Progenitor cell of endocrine pancreas (in vitro differentiated cells): ENCODE data around the gene TOMM20. TPM values are rescaled to one million over a fixed set of nuclear protein-coding genes. Genes with fewer than 3 reads are reported as not detected.

Experiments used
- DNase-seq: peaks from one replicate; pipeline ENCODE4 v3.0.0; 2021; ENCODE audit warnings: low spot score; ENCODE audit not compliant: unreplicated experiment
- H3K27ac Mint-ChIP-seq: 2 replicates; pipeline ENCODE4 v1.8.0; 2021; ENCODE audit warnings: mild to moderate bottlenecking, moderate library complexity, mixed read lengths
- H3K27me3 Mint-ChIP-seq: 2 replicates; pipeline ENCODE4 v1.8.0; 2021; ENCODE audit warnings: mixed read lengths
- H3K36me3 Mint-ChIP-seq: 2 replicates; pipeline ENCODE4 v1.8.0; 2022; ENCODE audit warnings: mixed read lengths; ENCODE audit not compliant: insufficient read depth
- H3K4me1 Mint-ChIP-seq: 2 replicates; pipeline ENCODE4 v1.8.0; 2021; ENCODE audit warnings: low read depth, mixed read lengths
- H3K4me3 Mint-ChIP-seq: 2 replicates; pipeline ENCODE4 v1.8.0; 2021; ENCODE audit warnings: low read depth, mild to moderate bottlenecking, moderate library complexity, mixed read lengths
- H3K9me3 Mint-ChIP-seq: 2 replicates; pipeline ENCODE4 v1.8.0; 2021; ENCODE audit warnings: low read depth, mixed read lengths
- total RNA-seq: library from RNA; stranded (reverse); gene quantifications from 2 replicates; pipeline ENCODE4 v1.2.1, GENCODE V29; 2021
- TF ChIP-seq, protein P1 (sequence below): fragments of 200-600 bp; sonication (generic); IDR thresholded peaks from one replicate; pipeline ENCODE4 v1.5.0; 2021; ENCODE audit warnings: antibody characterized with exemption, mild to moderate bottlenecking; ENCODE audit not compliant: unreplicated experiment

The TOMM20 gene
- total RNA-seq, 1 donor from 2014 or later, result 110 TPM

DNA sequence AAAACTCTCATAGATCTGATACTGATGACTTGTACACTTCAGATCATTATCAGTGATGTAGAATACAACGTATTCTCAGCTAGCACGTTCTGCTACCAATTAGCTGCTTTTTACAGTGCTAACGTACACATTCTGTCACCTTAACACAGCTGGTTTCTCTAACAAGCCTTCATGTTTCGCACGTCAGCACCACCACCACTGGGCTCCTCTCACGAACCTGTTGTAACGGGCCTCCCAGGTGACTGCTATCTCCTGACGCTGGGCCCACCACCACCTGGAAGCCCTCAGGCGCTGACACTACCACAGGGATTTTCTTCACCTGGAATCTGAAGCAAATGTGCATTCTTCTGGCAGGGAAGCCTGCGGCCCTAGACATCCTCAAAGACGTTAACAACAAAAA is 19.8 kb downstream of the TOMM20 start:
- H3K27me3 Mint-ChIP-seq, result peaks cover 2% of the 10 kb centered on the region
- H3K4me3 Mint-ChIP-seq, result no peak overlapping the region
- H3K9me3 Mint-ChIP-seq, result no peaks in the 10 kb centered on the region
- TF ChIP-seq, protein P1, sequence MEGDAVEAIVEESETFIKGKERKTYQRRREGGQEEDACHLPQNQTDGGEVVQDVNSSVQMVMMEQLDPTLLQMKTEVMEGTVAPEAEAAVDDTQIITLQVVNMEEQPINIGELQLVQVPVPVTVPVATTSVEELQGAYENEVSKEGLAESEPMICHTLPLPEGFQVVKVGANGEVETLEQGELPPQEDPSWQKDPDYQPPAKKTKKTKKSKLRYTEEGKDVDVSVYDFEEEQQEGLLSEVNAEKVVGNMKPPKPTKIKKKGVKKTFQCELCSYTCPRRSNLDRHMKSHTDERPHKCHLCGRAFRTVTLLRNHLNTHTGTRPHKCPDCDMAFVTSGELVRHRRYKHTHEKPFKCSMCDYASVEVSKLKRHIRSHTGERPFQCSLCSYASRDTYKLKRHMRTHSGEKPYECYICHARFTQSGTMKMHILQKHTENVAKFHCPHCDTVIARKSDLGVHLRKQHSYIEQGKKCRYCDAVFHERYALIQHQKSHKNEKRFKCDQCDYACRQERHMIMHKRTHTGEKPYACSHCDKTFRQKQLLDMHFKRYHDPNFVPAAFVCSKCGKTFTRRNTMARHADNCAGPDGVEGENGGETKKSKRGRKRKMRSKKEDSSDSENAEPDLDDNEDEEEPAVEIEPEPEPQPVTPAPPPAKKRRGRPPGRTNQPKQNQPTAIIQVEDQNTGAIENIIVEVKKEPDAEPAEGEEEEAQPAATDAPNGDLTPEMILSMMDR, result no peak
- H3K27ac Mint-ChIP-seq, result peak overlapping the region; percentile 43
- peaks cover 11% of the 10 kb centered on the region for H3K4me1 Mint-ChIP-seq
- peaks cover 23% of the 10 kb centered on the region for H3K36me3 Mint-ChIP-seq
- DNase-seq, result no peak

DNA sequence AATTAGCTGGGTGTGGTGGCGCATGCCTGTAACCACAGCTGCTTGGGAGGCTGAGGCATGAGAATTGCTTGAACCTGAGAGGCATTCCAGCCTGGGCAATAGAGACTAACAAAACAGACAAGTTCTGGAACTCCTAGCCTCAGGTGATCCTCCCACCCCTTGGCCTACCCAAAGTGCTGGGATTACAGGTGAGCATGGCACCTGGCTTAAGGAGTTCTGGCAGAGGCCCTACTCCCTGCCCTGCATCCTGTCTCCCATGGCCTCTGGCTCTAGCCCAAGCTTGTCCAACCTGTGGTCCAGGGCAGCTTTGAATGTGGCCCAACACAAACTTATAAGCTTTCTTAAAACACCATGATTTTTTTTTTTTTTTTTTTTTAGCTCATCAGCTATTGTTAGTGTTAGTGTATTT is 20.4 kb downstream of the TOMM20 start:
- H3K4me1 Mint-ChIP-seq, result peaks cover 12% of the 10 kb centered on the region
- DNase-seq, result no peak
- no peak overlapping the region for H3K4me3 Mint-ChIP-seq
- peaks cover 20% of the 10 kb centered on the region for H3K36me3 Mint-ChIP-seq
- TF ChIP-seq, protein P1, result no peak
- peaks cover 4% of the 10 kb centered on the region for H3K27me3 Mint-ChIP-seq
- no peak overlapping the region for H3K27ac Mint-ChIP-seq
- H3K9me3 Mint-ChIP-seq, result no peaks in the 10 kb centered on the region

DNA sequence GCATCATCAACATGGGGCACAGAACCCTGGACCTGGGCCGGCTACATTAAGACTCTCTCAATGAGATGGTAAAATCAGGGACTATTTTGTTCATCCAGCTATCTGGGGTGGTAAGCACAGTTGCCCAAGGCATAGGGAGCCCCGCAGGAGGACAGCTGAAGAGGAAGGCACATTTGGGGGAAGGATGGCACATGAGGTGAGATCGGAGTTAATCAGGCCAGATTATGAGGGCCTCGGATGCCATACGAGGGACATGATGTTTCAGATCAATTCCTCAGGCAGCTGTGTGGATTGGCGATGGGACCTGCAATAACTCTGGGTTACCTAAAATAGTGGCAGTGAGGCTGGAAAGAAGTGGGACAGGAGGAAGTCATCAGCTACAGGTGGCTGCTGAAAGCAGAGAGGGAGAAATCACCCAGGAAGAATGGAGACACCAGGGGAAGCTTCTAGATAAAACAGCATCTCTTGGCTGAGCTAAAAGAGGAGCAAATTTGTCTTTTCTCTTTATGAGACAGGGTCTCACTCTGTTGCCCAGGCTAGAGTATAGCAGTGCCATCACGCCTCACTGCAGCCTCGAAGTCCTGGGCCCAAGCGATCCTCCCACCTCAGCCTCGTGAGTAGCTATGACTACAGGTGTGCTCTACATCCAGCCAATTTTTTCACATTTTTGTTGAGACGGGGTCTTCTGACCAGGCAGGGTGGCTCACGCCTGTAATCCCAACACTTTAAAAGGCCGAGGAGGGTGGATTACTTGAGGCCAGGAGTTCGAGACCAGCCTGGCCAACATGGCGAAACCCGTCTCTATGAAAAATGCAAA is 21.1 kb downstream of the TOMM20 start:
- peaks cover 4% of the 10 kb centered on the region for H3K27me3 Mint-ChIP-seq
- no peaks in the 10 kb centered on the region for H3K9me3 Mint-ChIP-seq
- DNase-seq, result no peak
- H3K36me3 Mint-ChIP-seq, result peaks cover 17% of the 10 kb centered on the region
- H3K27ac Mint-ChIP-seq, result peak overlapping the region; percentile 0
- H3K4me3 Mint-ChIP-seq, result no peak overlapping the region
- TF ChIP-seq, protein P1, result no peak
- peaks cover 12% of the 10 kb centered on the region for H3K4me1 Mint-ChIP-seq

DNA sequence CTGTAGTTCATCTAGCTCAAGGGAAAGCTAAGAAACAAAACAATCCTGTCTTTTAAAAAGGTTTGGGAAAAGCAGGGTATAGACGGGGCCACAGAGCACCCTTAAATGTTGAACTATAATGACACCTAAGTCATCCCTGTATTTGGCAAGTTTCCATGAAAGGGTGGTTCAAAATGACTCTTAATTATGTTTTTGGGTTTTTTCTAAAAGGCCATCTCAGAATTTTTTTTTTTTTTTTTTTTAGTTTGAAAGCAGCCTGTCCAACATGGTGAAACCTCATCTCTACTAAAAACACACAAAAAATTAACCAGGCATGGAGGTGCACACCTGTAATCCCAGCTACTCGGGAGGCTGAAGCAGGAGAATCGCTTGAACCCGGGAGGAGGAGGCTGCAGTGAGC is 22.2 kb downstream of the TOMM20 start:
- Mint-ChIP-seq H3K27ac (peak overlapping the region; percentile 29), H3K9me3 (no peaks in the 10 kb centered on the region)

DNA sequence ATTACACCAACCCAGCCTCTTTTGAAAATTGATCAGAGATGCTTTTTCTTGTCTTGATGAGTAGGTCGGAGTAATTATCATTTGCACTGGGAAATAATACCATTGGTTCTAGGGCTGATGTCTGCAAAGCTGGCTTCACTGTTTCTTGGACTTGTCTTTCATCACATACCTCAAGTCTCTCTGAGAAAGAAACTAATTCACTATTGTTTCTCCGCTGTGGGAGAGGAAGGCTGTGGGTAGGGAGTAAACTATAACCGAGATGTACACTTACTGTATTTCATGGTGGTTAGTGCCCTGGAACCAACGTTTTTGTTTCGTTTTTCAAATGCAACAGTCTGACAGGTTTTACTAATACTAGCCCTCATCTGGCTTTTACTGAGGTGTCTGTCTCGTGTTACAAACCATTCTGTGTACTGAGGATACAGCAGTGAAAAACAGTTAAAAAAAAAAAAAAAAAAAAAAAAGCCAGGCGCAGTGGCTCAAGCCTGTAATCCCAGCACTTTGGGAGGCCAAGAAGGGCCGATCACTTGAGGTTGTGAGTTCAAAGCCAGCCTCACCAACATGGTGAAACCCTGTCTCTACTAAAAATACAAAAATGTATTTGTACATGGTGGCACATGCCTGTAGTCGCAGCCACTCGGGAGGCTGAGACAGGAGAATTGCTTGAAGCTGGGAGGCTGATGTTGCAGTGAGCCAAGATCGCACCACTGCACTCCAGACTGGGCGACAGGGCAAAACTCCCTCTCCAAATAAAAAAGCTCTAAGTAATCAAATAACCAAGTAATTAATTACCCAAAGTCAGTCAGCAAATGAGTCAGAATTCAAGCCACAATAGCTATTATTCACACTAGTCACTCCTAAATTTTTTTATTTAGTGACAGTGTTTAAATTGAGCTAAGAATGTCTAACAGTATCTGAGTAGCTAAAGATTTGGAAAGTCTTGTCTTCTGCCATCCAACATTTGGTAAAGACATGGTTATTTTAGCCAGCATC is 23.3 kb downstream of the TOMM20 start:
- Mint-ChIP-seq H3K36me3 (peaks cover 12% of the 10 kb centered on the region), H3K9me3 (no peaks in the 10 kb centered on the region), H3K4me3 (no peak overlapping the region), H3K4me1 (peaks cover 12% of the 10 kb centered on the region), H3K27ac (peak overlapping the region; percentile 34), H3K27me3 (peaks cover 4% of the 10 kb centered on the region)
- TF ChIP-seq, protein P1, result no peak
- DNase-seq, result no peak

More for the DNA sequence above, 22.2 kb downstream of the TOMM20 start:
- H3K4me3 Mint-ChIP-seq, result no peak overlapping the region
- TF ChIP-seq, protein P1, result no peak
- peaks cover 12% of the 10 kb centered on the region for H3K4me1 Mint-ChIP-seq
- peaks cover 4% of the 10 kb centered on the region for H3K27me3 Mint-ChIP-seq
- H3K36me3 Mint-ChIP-seq, result peaks cover 17% of the 10 kb centered on the region
- DNase-seq, result no peak
